Fibroblast of the aortic adventitia (primary cell): Measurements from ENCODE around the gene ARF1. TPM values are rescaled to one million over a fixed set of nuclear protein-coding genes. Genes with fewer than 3 reads are reported as not detected.
A peak's percentile ranks its signal among the peaks of the same experiment; 100 is the strongest.

Source experiments
- DNase-seq: peaks from one replicate; pipeline ENCODE4 v3.0.0-alpha.2; 2010; ENCODE audit warnings: low read depth
- H3K4me3 ChIP-seq: 2 replicates; pipeline ENCODE4 v1.5.1; 2011; ENCODE audit warnings: low read depth, mild to moderate bottlenecking, control low read depth, low read length, moderate library complexity
- total RNA-seq: library from RNA; depleted of rRNA; stranded (reverse); fragments of >200 nt; gene quantifications from 2 replicates; pipeline ENCODE4 v1.2.3, GENCODE V29; 2012; ENCODE audit warnings: low replicate concordance
- TF ChIP-seq, protein P1 (sequence below): IDR thresholded peaks from 2 replicates; pipeline ENCODE4 v1.5.1; 2011; ENCODE audit warnings: mild to moderate bottlenecking, low read length, control low read depth, inconsistent platforms; ENCODE audit not compliant: insufficient read depth

ARF1 gene
- total RNA-seq, 1 donor = 246 TPM

DNA sequence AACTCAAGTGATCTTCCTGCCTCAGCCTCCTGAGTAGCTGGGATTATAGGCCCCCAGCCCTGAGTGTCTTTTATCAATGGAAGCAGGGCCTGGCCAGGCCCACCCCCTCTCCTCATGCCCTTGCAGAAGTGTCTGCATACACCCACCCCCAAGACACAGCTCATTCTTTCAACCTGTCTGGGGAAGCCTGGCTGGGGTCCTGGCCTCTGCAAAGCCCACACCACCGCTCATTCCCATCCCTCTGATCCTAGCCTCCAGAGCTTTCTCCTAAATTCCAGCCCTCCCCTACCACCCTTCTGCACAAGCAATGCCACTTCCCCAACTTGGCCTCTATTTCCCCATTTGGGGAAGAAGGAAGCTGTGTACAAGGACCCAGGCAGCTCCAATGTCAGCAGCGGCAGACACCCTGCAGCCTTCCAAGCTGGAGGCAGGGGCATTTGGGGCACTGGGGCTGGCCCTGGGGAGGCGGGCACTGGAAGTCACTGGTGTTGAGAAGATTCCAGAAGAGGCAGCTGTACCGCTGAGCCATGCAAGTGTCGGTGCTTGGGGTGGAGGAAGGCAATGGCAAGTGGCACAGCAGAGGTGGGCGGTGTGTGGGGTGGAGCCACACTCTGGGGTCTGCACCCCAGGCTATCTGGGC, 33.7 kb upstream of the ARF1 start:
- no peak overlapping the region for H3K4me3 ChIP-seq
- no peak for DNase-seq
- TF ChIP-seq, protein P1, sequence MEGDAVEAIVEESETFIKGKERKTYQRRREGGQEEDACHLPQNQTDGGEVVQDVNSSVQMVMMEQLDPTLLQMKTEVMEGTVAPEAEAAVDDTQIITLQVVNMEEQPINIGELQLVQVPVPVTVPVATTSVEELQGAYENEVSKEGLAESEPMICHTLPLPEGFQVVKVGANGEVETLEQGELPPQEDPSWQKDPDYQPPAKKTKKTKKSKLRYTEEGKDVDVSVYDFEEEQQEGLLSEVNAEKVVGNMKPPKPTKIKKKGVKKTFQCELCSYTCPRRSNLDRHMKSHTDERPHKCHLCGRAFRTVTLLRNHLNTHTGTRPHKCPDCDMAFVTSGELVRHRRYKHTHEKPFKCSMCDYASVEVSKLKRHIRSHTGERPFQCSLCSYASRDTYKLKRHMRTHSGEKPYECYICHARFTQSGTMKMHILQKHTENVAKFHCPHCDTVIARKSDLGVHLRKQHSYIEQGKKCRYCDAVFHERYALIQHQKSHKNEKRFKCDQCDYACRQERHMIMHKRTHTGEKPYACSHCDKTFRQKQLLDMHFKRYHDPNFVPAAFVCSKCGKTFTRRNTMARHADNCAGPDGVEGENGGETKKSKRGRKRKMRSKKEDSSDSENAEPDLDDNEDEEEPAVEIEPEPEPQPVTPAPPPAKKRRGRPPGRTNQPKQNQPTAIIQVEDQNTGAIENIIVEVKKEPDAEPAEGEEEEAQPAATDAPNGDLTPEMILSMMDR = no peak

DNA sequence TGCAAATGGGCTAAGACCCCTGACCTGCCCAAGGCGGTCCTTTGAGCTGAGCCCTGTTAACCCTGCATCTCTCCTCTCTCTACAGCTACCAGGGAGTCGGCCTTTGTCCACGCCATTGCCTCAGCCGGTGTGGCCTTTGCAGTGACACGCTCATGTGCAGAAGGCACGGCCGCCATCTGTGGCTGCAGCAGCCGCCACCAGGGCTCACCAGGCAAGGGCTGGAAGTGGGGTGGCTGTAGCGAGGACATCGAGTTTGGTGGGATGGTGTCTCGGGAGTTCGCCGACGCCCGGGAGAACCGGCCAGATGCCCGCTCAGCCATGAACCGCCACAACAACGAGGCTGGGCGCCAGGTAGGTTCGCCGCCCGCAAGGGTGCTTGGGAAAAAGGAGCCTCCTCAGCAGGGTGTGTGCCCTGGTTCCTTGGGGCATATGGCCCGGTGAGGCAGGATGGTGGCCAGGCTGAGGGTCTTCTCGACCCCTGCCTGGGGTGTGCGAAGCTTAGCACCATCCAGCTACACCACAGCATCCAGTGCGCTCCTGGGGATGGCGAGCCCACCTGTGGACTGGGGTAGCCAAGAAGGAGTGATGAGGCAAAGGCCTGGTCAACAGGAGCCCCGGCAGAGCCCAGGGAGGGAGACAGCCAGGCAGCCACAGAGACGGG, 31.8 kb upstream of the ARF1 start:
- TF ChIP-seq, protein P1 = no peak
- no peak for DNase-seq
- H3K4me3 ChIP-seq = no peak overlapping the region

DNA sequence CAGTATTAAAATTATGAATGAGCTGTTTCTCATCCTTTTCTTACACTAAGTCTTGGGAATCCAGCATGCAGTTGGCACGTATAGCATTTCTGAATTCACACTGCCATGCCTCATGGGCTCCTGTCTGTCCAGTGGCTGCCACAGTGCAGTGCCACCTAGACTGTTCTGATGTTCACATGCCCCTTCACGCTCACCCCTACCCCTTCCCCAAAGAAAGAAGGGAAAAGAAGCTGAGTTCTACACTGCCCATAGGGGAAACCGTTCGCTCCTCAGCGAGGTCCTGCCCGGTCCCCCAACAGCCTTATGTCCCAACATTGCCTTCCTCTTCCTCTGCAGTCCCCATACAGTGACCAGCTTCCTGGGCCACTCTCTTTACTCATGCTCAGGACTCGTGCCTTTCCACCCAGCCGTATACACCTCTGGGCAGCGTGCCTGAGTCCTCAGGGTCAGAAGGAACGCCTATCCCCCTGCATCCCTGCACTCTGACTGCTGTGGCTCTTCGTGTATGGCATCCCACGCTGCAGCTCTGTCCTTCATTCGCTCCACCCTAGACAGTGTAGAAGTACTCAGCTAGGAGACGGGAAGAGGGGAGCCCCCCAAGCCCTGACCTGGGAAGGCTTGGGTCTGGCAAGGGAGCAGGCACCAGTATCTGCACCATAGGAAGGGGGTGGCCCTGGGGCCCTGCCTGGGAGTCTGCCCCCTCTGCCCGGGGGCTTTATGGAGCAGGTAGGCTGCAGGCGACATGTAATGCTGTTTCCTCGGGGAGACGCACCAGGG, 24.1 kb upstream of the ARF1 start:
- TF ChIP-seq, protein P1 = no peak
- DNase-seq = no peak
- H3K4me3 ChIP-seq = no peak overlapping the region

DNA sequence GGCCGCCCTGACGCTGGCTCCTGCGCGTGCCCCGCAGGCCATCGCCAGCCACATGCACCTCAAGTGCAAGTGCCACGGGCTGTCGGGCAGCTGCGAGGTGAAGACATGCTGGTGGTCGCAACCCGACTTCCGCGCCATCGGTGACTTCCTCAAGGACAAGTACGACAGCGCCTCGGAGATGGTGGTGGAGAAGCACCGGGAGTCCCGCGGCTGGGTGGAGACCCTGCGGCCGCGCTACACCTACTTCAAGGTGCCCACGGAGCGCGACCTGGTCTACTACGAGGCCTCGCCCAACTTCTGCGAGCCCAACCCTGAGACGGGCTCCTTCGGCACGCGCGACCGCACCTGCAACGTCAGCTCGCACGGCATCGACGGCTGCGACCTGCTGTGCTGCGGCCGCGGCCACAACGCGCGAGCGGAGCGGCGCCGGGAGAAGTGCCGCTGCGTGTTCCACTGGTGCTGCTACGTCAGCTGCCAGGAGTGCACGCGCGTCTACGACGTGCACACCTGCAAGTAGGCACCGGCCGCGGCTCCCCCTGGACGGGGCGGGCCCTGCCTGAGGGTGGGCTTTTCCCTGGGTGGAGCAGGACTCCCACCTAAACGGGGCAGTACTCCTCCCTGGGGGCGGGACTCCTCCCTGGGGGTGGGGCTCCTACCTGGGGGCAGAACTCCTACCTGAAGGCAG, 23.4 kb upstream of the ARF1 start:
- TF ChIP-seq, protein P1 = no peak
- H3K4me3 ChIP-seq = no peak overlapping the region
- DNase-seq = no peak

DNA sequence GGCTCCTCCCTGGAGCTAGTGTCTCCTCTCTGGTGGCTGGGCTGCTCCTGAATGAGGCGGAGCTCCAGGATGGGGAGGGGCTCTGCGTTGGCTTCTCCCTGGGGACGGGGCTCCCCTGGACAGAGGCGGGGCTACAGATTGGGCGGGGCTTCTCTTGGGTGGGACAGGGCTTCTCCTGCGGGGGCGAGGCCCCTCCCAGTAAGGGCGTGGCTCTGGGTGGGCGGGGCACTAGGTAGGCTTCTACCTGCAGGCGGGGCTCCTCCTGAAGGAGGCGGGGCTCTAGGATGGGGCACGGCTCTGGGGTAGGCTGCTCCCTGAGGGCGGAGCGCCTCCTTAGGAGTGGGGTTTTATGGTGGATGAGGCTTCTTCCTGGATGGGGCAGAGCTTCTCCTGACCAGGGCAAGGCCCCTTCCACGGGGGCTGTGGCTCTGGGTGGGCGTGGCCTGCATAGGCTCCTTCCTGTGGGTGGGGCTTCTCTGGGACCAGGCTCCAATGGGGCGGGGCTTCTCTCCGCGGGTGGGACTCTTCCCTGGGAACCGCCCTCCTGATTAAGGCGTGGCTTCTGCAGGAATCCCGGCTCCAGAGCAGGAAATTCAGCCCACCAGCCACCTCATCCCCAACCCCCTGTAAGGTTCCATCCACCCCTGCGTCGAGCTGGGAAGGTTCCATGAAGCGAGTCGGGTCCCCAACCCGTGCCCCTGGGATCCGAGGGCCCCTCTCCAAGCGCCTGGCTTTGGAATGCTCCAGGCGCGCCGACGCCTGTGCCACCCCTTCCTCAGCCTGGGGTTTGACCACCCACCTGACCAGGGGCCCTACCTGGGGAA, 22.7 kb upstream of the ARF1 start:
- peak; percentile 13 for DNase-seq
- TF ChIP-seq, protein P1 = no peak
- no peak overlapping the region for H3K4me3 ChIP-seq
